ENCODE results near the gene ME1. TPM values are rescaled to one million over a fixed set of nuclear protein-coding genes. Genes with fewer than 3 reads are reported as not detected.

Gene ME1
- total RNA-seq, 1 experiment from 2014 or later: 17.8 TPM

- Mint-ChIP-seq H3K27me3 (ENCODE audit: insufficient read depth, unreplicated experiment) (no peaks in the 10 kb centered on the region), H3K4me3 (ENCODE audit: unreplicated experiment) (no peak overlapping the region), H3K27ac (ENCODE audit: low read depth, unreplicated experiment) (no peak overlapping the region), H3K36me3 (ENCODE audit: insufficient read depth, unreplicated experiment) (peaks cover 6% of the 10 kb centered on the region), H3K4me1 (ENCODE audit: insufficient read depth, unreplicated experiment) (no peaks in the 10 kb centered on the region), H3K9me3 (ENCODE audit: unreplicated experiment) (no peaks in the 10 kb centered on the region)
- intact Hi-C loops (cut with micrococcal nuclease): no loop called here
- no peak for DNase-seq (ENCODE audit: unreplicated experiment)
- no peak for TF ChIP-seq CTCF (IDR thresholded peaks at IDR 0.05; ENCODE audit: unreplicated experiment)
- POLR2A ChIA-PET: interaction anchor here (0.6 to 0.9 kb wide), 3 partner anchors 142 to 947 kb away, joined by 3 to 5 read pairs (median 3); no protein-coding TSS in a partner anchor
- CTCF ChIA-PET: interaction anchor here (0.5 to 12.8 kb wide), 40 partner anchors 9 to 988 kb away, joined by 3 to 397 read pairs (median 4); partner anchors contain the start of genes DOP1A, PRSS35 and UBE3D
- no TSS peak for BruUV-seq (replicated peaks)
Measured at GRCh38 chr6:83221276-83221675, 209.6 kb downstream of the ME1 start.

- peaks cover 6% of the 10 kb centered on the region for H3K36me3 Mint-ChIP-seq (ENCODE audit: insufficient read depth, unreplicated experiment)
- ChIA-PET CTCF (interaction anchor here (0.6 to 12.8 kb wide), 9 partner anchors 11 to 371 kb away, joined by 3 to 397 read pairs (median 5); partner anchors contain the start of genes DOP1A, PRSS35 and UBE3D), POLR2A (no interaction called here)
- H3K27ac Mint-ChIP-seq (ENCODE audit: low read depth, unreplicated experiment): no peak overlapping the region
- DNase-seq (ENCODE audit: unreplicated experiment): no peak
- H3K9me3 Mint-ChIP-seq (ENCODE audit: unreplicated experiment): no peaks in the 10 kb centered on the region
- H3K27me3 Mint-ChIP-seq (ENCODE audit: insufficient read depth, unreplicated experiment): no peaks in the 10 kb centered on the region
- no peaks in the 10 kb centered on the region for H3K4me1 Mint-ChIP-seq (ENCODE audit: insufficient read depth, unreplicated experiment)
- no peak overlapping the region for H3K4me3 Mint-ChIP-seq (ENCODE audit: unreplicated experiment)
- intact Hi-C loops (cut with micrococcal nuclease): no loop called here
- no peak for TF ChIP-seq CTCF (IDR thresholded peaks at IDR 0.05; ENCODE audit: unreplicated experiment)
- no TSS peak for BruUV-seq (replicated peaks)
Measured at GRCh38 chr6:83220121-83220520, 210.7 kb downstream of the ME1 start.

- Mint-ChIP-seq H3K27me3 (ENCODE audit: insufficient read depth, unreplicated experiment) (no peaks in the 10 kb centered on the region), H3K9me3 (ENCODE audit: unreplicated experiment) (no peaks in the 10 kb centered on the region), H3K4me1 (ENCODE audit: insufficient read depth, unreplicated experiment) (no peaks in the 10 kb centered on the region), H3K4me3 (ENCODE audit: unreplicated experiment) (no peak overlapping the region), H3K27ac (ENCODE audit: low read depth, unreplicated experiment) (no peak overlapping the region), H3K36me3 (ENCODE audit: insufficient read depth, unreplicated experiment) (peaks cover 6% of the 10 kb centered on the region)
- ChIA-PET CTCF (interaction anchor here (0.5 to 12.8 kb wide), 6 partner anchors 150 to 295 kb away, joined by 3 to 397 read pairs (median 12); partner anchors contain the start of genes DOP1A, PRSS35 and UBE3D), POLR2A (no interaction called here)
- intact Hi-C loops (cut with micrococcal nuclease): loop anchor here (10.0 kb wide), 1 partner anchor 964 kb away; no protein-coding TSS in a partner anchor
- DNase-seq (ENCODE audit: unreplicated experiment): no peak
- BruUV-seq (replicated peaks): no TSS peak
- no peak for TF ChIP-seq CTCF (IDR thresholded peaks at IDR 0.05; ENCODE audit: unreplicated experiment)
Measured at GRCh38 chr6:83218646-83219045, 212.2 kb downstream of the ME1 start.

- Mint-ChIP-seq H3K27me3 (ENCODE audit: insufficient read depth, unreplicated experiment) (no peaks in the 10 kb centered on the region), H3K4me3 (ENCODE audit: unreplicated experiment) (no peak overlapping the region), H3K9me3 (ENCODE audit: unreplicated experiment) (no peaks in the 10 kb centered on the region), H3K36me3 (ENCODE audit: insufficient read depth, unreplicated experiment) (peaks cover 6% of the 10 kb centered on the region), H3K27ac (ENCODE audit: low read depth, unreplicated experiment) (peak overlapping the region; percentile 24), H3K4me1 (ENCODE audit: insufficient read depth, unreplicated experiment) (no peaks in the 10 kb centered on the region)
- BruUV-seq (replicated peaks): no TSS peak
- ChIA-PET POLR2A (interaction anchor here (0.6 to 3.5 kb wide), 2 partner anchors 149 to 280 kb away, joined by 3 to 50 read pairs; partner anchors contain the start of genes DOP1A and UBE3D), CTCF (interaction anchor here (0.5 to 12.8 kb wide), 14 partner anchors 10 to 945 kb away, joined by 3 to 397 read pairs (median 5); partner anchors contain the start of genes DOP1A, PRSS35 and UBE3D)
- intact Hi-C loops (cut with micrococcal nuclease): loop anchor here (10.0 kb wide), 1 partner anchor 962 kb away; no protein-coding TSS in a partner anchor
- no peak for TF ChIP-seq CTCF (IDR thresholded peaks at IDR 0.05; ENCODE audit: unreplicated experiment)
- DNase-seq (ENCODE audit: unreplicated experiment): no peak
Measured at GRCh38 chr6:83216806-83217205, 214.0 kb downstream of the ME1 start.
